SHP77 (cell line): ENCODE results near the gene GPR156.
"Not testable (repeated sequence)": the region's sequence is repeated elsewhere in the genome, so short reads cannot be mapped to it uniquely, and the experiment has no call there.

Source experiments
- DNase-seq, 2 experiments: peaks; one replicate each; lab custom pipeline; 2025; lab: John Stamatoyannopoulos, UW

The GPR156 gene

DNA sequence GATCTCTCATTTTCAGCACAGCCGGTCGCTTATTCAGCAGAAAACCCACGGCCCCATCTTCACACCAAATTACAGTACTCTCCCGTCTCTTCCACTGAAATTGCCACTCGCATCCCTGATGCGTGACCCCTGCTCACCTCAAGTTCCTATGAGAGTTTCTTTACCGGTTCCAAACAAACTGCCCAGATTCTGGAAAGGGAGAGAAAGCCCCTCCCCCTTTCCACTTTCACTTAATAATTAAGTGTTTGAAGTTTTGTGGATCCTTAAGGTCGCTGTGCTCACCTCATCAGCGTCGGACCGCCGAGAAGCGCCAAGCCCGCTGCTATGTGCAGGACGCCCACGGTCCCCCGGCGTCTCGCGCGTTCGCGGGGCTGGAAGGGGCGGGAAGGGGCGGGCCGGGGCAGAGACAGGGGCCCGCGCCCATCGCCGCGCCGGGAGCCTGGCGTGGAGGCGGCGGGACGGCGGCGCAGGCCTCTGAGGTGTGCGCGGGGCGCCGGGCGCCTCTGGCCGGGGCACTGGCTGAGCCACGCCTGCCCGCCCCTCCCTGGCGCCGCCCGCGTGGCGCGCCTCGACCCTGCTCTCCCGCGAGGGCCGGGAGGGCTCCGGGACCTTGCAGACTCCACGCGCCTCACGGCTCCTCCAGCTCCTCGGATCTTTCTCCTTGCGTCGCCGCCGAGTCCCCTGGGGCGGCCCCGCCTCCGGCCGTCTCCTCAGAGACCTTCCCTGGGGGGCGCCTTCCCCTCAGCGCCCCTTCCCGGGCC, at the start of gene GPR156:
Gene GPR156, minus strand, starts transcription at position 476 of the 761 bp plus-strand sequence. CDS start 41,124 bp downstream, outside the sequence.
- no peak for DNase-seq

DNA sequence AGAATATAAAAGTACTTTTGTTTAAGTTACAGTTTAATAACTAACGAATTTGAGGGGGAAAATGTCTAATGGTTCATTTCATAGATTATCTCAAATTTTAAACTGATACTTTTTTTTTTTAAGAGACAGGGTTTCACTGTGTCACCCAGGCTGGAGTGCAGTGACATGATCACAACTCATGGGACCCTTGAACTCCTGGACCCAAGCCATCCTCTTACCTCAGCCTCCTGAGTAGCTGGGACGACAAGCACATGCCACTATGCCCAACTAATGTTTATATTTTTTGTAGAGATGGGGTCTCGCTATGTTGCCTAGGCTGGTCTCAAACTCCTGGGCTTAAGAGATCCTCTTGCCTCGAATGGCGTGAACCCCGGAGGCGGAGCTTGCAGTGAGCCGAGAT, 47.6 kb upstream of the GPR156 start:
- DNase-seq, result no peak

DNA sequence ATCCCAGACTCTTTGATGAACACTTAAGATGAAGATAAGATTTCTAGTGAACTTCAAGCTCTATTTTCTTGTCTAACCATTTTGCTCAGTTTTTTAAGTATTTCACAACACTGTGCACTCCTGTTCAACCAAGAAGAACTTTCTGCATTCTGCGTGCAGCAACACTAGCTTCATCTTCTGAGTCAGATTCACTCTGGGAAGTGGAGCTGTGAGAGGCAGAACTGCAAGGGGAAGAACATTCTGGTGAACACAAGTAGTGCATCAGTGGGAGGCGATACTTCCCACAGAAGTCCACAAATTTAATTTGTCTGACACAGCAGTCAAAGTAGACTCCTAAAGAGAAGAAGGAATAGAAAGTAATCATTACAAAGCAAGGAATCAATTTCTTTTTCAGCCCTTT, 46.1 kb upstream of the GPR156 start:
- no peak for DNase-seq

DNA sequence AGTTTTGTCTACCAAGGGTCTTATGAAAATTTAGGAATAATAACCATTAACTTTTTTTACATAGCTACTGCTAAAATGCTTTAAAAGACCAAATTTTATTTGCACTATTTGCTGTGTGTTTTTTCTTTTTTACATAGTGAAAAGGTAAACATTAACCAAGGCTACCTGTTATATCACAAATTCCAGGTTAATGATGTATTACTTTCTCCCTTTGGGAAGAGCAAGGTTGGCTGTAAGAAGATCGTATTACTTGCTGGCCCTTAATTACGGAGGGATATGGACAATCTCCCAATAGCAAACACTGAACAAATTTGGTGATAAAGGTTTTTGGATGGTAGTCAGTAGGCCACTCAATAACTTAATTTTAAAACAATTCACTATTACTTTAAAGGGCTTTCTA, 41.8 kb upstream of the GPR156 start:
- no peak for DNase-seq

DNA sequence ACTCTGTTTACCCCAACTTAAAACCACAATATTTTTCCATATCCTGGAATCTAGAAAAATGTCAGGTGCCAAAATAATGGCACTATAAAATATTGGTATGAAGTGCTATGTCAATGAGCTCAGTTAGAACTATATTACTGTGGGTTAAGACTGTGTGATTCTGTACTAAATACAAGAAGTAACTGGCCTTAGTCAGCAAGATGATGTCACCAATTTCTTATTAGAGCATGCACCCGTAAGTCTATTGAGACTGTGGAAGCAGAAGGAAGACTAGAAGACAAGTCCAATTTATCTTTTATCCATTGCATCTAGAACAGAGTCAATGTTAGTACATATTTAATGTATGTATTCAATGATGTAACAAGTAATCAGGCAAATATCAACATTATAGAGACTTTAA, 39.2 kb upstream of the GPR156 start:
- DNase-seq, result no peak

DNA sequence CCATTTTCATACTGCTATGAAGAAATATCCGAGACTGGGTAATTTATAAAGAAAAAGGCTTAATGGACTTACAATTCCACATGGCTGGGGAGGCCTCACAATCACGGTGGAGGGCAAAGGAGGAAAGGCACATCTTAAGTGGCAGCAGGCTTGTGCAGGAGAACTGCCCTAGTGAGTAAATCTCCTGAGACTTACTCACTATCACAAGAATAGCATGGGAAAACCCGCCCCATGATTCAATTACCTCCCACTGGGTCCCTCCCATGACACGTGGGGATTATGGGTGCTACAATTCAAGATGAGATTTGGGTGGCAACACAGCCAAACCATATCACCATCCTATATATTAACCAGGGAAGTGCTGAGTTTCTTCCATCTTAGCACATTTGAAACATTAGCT, 38.7 kb upstream of the GPR156 start:
- not testable (repeated sequence) for DNase-seq

DNA sequence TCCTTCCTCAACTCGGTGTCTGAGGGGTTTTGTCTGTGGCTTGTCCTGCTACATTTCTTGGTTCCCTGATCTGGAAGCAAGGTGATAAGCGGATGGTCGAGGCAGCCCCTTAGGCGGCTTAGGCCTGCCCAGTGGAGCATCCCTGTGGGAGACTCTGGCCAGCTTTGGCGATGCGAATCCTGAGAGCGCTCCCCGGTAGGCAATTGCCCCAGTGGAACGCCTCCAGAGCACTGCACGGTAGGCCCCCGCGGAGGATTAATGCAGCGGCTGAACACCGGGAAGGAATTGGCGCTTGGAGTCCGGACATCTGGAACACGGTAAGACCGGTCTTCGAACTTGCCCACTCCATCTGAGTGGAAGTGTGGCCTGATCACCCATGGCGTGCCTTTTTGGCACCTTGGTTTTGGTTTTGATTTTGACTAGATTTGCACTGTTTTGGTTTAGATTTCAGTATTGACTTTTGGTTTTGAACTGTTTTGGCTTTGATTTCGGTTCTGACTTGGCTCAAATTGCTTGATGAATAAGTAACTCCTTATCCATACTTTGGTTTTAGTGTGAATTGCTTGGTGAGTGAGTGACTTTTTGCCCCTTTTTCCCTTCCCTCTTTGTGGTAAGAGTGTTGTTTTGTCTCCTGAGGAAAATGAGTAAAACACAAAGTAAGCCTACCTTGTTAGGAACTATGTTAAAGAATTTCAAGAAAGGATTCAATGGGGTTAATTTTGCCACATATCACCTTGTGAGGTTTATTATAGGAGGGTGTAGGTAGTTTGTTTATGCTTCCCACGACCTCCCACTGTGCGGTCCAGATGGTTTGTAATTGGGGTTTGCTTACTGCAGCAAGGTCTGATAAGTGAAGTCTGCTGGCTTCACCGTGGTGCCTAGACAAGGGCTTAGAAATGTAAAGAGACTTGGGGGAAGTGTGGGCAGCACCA, 27.1 kb upstream of the GPR156 start:
- no peak for DNase-seq

DNA sequence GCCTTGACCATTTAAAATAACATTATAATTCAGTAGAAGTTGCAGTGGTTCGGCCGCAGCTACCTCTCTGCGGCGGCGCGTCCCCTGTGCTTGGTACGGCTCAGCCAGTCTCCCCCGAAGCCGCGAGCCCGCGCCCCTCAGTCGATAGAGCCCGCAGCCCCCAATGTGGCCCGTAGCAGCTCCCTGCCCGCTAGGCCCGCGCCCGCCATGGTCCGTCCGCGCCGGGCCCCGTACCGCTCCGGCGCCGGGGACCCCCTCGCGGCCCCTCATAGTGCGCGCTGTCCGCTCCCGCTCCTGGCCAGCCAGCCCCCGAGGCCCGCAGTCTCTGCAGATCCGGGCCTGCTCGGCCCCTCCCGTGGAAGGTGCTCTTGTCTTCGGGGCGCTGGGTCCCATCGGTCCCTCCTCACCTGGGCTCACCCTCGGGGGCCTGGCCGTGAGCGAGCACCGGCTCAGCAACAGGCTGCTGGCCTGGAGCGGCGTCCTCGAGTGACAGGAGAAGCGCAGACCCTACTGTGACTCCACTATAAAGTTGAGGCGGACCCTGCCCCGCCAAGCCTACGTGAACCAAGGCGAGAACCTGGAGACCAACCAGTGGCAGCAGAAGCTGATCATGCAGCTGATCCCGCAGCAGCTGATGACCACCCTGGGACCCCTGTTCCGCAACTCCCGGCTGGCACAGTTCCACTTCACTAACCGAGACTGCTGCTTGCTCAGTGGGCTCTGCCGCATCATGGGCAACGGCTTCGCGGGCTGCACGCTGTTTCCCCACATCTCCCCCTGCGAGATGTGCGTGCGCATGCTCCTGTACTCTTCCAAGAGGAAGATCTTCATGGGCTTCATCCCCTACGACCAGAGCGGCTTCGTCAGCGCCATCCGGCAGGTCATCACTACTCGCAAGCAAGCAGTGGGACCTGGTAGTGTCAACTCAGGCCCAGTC, 21.8 kb upstream of the GPR156 start:
- DNase-seq, result no peak

DNA sequence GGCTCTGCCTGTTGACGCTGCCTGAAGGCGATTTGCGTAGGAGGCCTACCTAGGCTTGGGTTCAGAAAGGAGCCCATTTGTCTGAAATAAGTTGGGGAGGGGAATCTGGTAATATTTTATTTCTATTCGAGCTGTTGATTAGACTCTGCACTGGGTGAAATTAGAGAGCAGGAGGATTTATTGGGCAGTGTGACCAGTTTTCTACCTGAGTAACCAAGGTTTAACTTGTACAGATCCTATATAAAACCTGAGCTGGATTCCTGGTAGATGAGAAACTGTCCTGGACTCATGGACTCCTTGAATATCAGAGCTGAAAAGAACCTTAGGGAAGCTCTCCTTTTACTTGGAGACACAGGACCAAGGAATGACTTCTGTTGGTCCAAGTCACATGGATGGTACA, 19.6 kb upstream of the GPR156 start:
- no peak for DNase-seq

DNA sequence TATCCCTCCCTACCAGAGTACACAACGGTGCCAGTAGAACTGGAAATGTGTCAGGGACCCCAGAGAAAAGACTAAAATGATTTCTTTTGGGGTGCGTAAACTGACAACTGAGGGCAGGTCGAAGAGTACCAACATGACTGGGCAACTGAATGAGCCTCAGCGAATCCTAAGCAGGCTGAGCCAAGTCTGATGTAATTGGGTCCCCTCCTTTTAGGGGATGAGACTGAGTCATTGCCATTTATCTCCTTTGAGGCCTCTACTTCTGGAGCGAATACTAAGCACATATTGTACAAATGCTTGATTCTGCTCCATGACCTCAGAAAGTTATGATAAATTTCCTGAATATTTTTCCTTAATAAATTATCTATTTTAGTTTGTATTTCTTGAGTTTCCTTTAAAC, 17.3 kb upstream of the GPR156 start:
- no peak for DNase-seq

DNA sequence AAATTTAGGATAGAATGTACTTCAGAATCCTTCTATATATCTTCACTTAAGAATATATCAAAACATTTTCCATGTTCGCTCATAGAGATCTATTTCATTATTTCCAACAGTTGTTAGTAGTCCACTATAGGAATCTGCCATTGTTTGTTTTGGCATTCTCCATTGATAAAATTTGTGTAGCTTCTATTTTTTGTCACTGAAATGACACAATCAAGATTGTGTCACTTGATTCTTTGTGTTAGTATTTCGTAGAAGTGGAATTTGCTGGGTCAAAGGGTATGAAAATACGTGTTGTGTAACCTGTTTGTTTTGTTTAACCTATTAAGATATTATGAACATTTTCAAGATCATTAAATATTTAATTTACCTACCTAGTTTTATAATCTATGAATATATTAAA, 15.9 kb upstream of the GPR156 start:
- DNase-seq, result no peak

DNA sequence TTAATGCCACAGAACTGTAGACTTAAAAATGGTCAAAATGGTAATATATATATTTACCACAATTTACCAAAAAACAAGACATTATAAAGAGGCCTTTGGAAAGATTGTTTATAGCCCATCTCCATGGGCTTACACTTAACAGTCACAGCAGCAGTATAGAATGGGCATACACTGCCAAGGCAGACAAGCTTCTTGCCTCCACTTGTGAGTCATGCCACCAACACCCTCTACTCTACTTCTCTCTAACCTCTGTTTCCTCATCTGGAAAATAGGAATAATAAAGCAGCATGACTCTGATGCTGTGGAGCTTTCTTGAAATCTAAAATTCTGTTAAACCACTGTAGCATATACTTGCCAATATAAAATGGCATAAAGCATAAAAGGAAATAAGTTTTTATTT, 14.4 kb upstream of the GPR156 start:
- DNase-seq, result no peak

DNA sequence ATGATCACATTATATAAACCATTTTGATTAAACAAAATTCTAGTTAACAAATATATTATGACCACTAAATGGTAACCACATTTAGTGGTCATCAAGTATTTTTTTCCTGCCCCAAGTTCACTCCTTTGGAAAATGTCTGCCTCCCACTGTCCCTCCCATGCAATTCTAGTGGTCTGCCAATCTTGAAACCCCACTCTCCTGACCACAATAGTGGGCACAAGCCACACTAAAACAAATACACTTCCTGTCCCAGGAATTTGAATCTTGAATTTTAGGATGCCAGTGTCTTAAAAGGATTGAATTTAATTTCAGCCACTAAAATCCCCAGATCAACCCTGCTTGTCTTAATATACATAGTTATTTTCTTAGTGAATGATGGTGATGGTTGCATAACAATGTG, 14.0 kb upstream of the GPR156 start:
- no peak for DNase-seq

DNA sequence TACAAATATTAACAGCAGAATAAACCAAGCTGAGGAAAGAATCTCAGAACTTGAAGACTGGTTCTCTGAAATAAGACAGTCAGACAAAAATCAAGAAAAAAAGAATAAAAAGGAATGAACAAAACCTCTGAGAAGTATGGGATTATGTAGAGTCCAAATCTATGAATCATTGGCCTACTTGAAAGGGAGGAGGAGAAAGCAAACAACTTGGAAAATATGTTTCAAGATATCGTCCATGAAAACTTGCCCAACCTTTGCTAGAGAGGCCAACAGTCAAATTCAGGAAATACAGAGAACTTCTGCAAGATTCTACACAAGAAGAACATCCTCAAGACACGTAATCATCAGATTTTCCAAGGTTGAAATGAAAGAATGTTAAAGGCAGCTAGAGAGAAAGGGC, 6.5 kb upstream of the GPR156 start:
- DNase-seq, result not testable (repeated sequence)

DNA sequence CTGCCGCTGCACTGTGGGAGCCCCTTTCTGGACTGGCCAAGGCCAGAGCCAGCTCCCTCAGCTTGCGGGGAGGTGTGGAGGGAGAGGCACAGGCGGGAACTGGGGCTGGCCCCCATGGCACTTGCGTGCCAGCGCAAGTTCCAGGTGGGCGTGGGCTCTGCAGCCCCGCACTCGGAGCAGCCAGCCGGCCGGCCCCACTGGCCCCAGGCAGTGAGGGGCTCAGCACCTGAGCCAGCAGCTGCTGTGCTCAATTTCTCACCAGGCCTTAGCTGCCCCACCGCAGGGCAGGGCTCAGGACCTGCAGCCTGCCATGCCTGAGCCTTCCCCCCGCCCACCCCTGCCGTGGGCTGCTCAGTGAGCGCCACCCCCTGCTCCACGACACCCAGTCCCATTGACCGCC, 4.6 kb upstream of the GPR156 start:
- DNase-seq, result no peak

DNA sequence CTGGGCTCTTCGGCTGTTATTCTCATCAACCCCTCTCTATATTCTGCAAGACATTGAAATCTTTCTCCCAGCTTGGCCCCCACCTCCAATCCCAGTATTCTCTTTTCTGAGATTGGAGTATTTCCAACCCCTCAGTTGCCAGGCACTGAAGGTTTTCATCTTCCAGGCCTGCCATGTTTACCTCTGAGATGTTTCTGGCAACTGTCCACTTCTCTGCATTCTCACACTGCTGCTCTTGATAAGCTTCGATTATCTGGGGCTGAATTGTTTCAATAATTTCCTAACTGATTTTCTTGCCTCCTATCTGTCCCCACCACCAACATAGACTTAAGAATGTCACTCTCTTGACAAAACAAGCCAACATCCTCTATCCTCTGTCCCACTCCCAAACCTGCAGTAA, 1.4 kb upstream of the GPR156 start:
- no peak for DNase-seq

DNA sequence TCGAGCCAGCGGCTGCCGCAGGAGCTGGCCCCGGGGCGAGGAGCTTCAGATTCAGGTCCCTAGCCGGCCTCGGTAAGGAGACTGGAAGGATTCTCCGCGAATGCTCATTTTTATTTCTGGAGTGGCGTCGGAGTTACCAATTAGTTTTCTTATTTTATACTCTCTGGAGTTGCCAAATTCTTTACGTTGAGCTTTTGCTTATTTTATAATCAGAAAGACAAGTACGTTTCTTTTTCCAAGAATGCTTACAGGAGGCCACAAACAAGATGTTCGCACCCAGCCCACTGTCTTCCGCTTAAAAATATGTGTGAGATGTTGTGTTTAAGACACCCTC, 453 bp upstream of the GPR156 start:
- no peak for DNase-seq

DNA sequence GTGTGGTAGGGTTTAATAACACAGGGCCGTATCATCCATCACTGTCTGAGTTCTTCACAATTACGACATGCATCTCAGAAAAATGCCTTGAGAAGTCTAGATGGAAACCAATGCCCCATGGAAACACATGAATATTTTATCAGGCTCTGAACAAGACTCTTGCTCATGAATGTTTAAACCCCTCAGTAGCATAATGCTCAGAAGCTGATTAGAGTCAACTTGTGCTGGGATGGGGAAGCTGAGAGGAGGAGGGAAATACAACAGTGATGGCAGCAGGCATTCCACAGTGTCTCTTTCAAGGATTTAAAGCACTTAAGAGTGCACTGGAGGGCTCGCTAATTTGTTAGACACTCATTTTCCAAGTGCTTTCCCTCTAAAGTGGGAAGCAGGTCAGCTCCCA, 3.8 kb downstream of the GPR156 start:
- no peak for DNase-seq

DNA sequence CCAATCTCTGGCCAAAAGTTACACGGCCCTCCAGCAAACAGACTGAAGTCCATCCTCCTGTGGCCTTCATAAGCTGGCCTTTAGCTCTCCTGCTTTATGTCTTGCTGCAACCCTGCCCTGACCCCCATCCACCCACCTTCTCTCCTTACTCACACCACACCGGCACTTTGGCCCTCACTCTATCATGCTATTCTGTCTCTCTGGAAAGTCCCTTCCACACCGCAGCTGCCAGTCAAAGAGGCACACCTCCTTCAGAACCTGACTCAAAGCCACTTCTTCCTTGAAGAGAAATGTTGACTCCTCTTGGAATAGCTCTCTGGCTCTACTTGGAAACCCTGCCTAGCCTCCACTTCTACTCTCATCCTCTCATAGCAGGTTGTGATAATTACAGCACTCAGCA, 4.5 kb downstream of the GPR156 start:
- DNase-seq, result no peak

DNA sequence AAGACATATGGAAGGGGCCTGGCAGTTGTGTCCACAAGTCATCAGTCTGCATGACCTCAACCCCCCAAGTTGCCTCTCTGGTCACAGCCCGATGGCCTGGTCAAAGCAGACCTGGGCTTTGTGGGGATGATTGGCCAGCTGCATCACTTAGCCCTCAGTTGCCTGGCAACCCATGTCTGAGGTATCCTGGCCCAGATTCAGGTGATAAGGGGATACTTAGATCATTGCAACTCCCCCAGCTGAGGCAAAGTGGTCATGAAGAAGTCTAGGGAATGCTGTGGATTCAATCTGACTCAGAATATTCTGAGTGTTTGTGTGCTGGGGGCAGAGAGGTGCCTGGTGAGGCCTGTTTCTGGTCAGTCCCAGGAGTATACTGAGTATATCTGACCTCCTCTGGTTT, 5.0 kb downstream of the GPR156 start:
- DNase-seq, result no peak

DNA sequence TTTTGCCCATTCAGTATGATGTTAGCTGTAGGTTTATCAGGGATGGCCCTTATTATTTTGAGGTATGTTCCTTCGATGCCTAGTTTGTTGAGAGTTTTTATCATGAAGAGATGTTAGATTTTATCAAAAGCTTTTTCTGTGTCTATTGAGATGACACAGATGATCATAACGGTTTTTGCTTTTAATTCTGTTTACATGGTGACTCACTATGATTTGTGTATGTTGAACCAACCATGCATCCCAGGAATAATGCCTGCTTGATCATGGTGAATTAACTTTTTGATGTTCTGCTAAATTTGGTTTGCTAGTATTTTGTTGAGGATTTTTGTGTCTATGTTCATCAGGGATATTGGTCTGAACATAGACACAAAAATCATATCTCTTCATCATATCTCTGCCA, 8.3 kb downstream of the GPR156 start:
- DNase-seq, result no peak

DNA sequence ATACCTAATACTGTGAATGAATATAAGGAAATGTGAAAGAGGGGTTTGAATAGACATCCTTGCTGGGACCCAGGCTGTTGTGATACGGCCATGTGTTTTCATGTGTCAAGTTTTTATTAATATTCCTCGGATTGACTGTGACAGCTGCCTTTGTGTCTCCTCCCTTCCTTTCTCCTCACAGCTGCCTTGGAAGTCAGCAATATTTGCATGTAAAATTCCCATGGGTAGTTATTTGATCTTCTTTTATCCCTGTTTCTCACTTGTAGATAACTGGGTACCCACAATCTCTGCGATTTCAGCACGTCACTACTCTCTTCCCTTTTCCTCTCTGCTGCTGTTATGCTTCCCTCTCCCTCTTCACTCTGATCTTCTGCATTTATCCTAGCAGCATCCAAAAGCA, 9.4 kb downstream of the GPR156 start:
- DNase-seq, result no peak
